Activated CD8-positive, alpha-beta memory T cell treated with anti-CD3 and anti-CD28 coated beads, Interleukin-2, amount 10 ng/mL, durations not matched to agents 7 days and 5 days (primary cell): ENCODE results near the gene UTS2R. TPM values are rescaled to one million over a fixed set of nuclear protein-coding genes. Genes with fewer than 3 reads are reported as not detected.
"Not testable (repeated sequence)": the region's sequence is repeated elsewhere in the genome, so short reads cannot be mapped to it uniquely, and the experiment has no call there.

Source experiments
- ATAC-seq: fragments of 150-1000 bp; cut with Tn5 transposase; one replicate; pipeline ENCODE4 v1.10.0; 2021; ENCODE audit warnings: moderate library complexity
- CTCF ChIA-PET: fragments of 350-600 bp; sonication (Branson Sonifier 250); formaldehyde crosslinking; loops from one replicate; lab custom pipeline; 2021; ENCODE audit warnings: antibody characterized with exemption; lab: Charles Lee
- DNase-seq: peaks from one replicate; pipeline ENCODE4 v3.0.0-alpha.2; 2020
- H3K27ac Mint-ChIP-seq: one replicate; pipeline ENCODE4 v1.8.0; 2021; ENCODE audit warnings: mild to moderate bottlenecking, mixed read lengths
- H3K27me3 Mint-ChIP-seq: one replicate; pipeline ENCODE4 v1.8.0; 2021; ENCODE audit warnings: mixed read lengths
- H3K36me3 Mint-ChIP-seq: one replicate; pipeline ENCODE4 v1.8.0; 2021; ENCODE audit warnings: mild to moderate bottlenecking, mixed read lengths
- H3K4me1 Mint-ChIP-seq: one replicate; pipeline ENCODE4 v1.8.0; 2021; ENCODE audit warnings: mixed read lengths
- H3K4me3 Mint-ChIP-seq: one replicate; pipeline ENCODE4 v1.8.0; 2021; ENCODE audit warnings: mild to moderate bottlenecking, moderate library complexity, mixed read lengths
- H3K9me3 Mint-ChIP-seq: one replicate; pipeline ENCODE4 v1.8.0; 2022; ENCODE audit warnings: low read depth, mixed read lengths
- total RNA-seq, 2 experiments: library from RNA; stranded (reverse); gene quantifications; one replicate each; pipeline ENCODE4 v1.2.3, GENCODE V29; 2021

Gene UTS2R
- total RNA-seq, 2 experiments from 2014 or later, result 0.16 TPM; not detected in 1

DNA sequence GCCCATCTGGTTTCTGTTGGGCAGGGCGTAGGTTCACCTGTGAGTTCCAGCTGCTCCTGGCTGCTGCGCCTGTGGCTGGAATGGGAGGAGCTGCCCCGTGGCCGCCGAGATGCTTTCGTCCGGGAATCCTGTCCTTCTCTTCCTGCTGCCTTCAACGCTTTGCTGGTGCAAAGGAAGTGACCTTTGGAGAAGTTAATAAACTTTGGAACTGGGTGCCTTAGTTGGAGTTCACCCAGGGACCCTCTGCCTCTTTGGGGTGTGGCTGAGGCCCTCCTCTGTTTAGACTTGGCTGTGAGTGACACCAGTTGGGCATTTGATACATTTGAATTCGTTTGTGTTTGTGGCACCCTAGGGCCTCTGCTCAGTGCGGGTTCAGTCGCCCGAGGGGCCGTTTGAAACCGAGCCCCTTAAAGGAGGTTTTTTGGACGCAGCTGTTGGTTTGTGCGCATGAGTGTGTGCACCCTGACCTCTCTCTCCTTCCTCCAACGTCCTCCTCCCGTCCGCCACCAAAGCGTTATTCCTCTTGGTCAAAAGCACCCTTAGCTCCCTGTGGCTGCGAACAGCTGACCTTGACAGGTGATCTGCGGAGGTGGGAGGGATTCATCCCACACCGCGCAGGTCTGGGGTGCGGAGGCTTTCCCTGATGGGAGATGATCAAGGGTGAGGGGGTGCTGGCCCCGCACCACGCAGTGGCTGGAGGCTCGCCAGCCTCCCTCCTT, 29.0 kb upstream of the UTS2R start:
- no peaks in the 10 kb centered on the region for H3K9me3 Mint-ChIP-seq

DNA sequence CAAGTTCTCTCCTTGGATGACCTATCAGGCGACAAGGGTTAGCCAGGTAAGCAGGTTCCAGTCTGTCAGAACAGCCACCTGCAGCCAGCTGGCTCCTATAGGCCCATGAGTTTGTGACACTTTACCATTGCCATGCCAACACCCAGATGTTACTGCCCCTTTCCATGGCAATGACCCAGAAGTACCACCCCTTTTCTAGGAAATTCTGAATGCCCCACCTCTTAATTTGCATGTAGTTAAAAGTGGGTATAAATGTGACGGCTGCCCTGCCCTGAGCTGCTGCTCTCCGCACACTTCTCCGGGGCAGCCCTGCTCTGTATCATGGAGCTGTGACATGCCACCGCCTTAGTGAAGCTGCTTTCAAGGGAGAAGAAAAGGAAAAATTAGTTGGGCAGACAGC, 28.0 kb upstream of the UTS2R start:
- H3K27ac Mint-ChIP-seq, result no peak overlapping the region
- no peaks in the 10 kb centered on the region for H3K9me3 Mint-ChIP-seq
- peaks cover 12% of the 10 kb centered on the region for H3K27me3 Mint-ChIP-seq
- peaks cover 6% of the 10 kb centered on the region for H3K4me1 Mint-ChIP-seq
- CTCF ChIA-PET, result no interaction called here
- no peak overlapping the region for H3K4me3 Mint-ChIP-seq
- DNase-seq (no peak), ATAC-seq (no peak)
- H3K36me3 Mint-ChIP-seq, result no peaks in the 10 kb centered on the region

More for the DNA sequence above, 29.0 kb upstream of the UTS2R start:
- H3K4me1 Mint-ChIP-seq, result peaks cover 6% of the 10 kb centered on the region
- H3K4me3 Mint-ChIP-seq, result no peak overlapping the region
- no peak for ATAC-seq
- H3K27ac Mint-ChIP-seq, result no peak overlapping the region
- CTCF ChIA-PET, result no interaction called here
- no peaks in the 10 kb centered on the region for H3K36me3 Mint-ChIP-seq
- DNase-seq, result no peak
- peaks cover 12% of the 10 kb centered on the region for H3K27me3 Mint-ChIP-seq

DNA sequence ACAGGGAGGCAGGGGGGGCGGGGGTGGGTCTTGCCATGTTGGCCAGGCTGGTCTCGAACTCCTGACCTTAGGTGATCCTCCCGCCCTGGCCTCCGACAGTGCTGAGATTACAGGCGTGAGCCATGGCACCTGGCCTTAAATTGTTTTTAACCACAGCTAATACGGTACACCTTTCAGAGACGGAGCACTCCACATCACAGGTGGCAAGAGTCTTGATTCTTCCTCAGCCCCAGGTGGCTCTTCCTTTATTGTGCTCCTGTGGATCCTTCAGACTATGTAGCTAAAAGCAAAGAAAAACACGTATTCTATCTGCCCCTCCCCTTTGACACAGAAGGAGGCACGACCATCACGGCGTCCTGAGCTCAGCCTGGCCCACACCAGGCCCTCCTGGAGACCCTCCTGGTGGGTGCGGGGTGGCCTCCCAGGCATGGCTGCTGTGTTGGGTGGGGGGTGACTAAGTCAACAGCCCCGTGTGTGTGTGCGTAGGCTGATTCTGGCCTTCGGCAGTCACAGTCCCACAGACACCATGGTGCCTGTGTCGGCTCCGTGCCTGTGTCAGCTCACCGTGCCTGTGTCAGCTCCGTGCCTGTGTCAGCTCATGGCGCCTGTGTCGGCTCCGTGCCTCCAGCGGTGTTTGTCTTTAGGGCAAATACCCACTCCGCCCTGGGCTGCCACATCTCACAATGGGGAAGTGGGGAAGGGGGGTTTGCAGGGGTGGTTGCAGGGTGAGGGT, 27.2 kb upstream of the UTS2R start:
- Mint-ChIP-seq H3K9me3 (no peaks in the 10 kb centered on the region), H3K36me3 (no peaks in the 10 kb centered on the region), H3K27me3 (peaks cover 18% of the 10 kb centered on the region), H3K4me3 (no peak overlapping the region), H3K27ac (no peak overlapping the region), H3K4me1 (peaks cover 6% of the 10 kb centered on the region)
- DNase-seq, result no peak
- no peak for ATAC-seq
- CTCF ChIA-PET, result interaction anchor here (1.4 kb wide), 1 partner anchor 23 kb away, joined by 3 read pairs; no protein-coding TSS in a partner anchor

DNA sequence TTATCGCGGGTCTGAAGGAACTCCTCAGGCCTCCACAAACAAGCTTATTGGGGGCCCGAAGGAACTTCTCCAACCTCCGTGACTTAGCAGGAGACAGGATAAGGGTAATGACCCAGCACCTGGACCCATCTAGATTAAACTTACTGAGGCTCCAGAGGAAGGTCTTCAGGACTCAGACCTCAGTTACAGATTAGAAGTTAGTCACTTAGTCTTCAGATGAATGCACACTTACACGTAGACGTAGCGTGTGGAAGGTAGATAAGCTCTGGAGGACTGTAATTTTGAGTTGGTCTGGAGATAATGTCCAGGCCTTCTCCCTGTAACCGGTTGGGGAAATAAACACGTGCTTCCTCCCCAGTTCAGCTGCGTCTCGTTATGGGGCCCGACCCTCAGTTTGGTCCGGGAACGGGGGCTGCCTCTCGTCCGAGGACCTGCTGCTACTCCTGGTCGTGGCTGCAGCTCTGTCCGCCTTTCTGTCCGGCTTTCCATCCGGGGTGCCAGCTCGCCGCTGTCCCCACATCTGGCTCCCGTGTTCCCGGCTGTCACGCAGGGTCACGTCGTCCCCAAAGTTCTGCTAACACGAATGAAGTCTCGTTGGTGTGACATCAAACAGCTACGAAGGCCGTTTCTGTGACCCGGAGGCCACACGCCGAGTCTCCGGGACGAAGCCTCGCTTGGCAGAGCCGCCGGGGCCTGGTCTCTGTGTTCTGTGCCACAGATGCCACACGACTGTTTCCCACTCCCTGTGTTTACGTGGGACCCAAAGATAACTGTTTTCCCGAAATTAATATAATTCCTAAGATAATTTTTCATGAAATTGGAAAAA, 26.2 kb upstream of the UTS2R start:
- DNase-seq (no peak), ATAC-seq (no peak)
- H3K36me3 Mint-ChIP-seq, result no peaks in the 10 kb centered on the region
- CTCF ChIA-PET, result interaction anchor here (1.0 to 1.4 kb wide), 2 partner anchors 24 to 109 kb away, joined by 3 read pairs; no protein-coding TSS in a partner anchor
- H3K9me3 Mint-ChIP-seq, result no peaks in the 10 kb centered on the region
- H3K27me3 Mint-ChIP-seq, result peaks cover 21% of the 10 kb centered on the region
- no peak overlapping the region for H3K27ac Mint-ChIP-seq
- peaks cover 6% of the 10 kb centered on the region for H3K4me1 Mint-ChIP-seq
- no peak overlapping the region for H3K4me3 Mint-ChIP-seq

DNA sequence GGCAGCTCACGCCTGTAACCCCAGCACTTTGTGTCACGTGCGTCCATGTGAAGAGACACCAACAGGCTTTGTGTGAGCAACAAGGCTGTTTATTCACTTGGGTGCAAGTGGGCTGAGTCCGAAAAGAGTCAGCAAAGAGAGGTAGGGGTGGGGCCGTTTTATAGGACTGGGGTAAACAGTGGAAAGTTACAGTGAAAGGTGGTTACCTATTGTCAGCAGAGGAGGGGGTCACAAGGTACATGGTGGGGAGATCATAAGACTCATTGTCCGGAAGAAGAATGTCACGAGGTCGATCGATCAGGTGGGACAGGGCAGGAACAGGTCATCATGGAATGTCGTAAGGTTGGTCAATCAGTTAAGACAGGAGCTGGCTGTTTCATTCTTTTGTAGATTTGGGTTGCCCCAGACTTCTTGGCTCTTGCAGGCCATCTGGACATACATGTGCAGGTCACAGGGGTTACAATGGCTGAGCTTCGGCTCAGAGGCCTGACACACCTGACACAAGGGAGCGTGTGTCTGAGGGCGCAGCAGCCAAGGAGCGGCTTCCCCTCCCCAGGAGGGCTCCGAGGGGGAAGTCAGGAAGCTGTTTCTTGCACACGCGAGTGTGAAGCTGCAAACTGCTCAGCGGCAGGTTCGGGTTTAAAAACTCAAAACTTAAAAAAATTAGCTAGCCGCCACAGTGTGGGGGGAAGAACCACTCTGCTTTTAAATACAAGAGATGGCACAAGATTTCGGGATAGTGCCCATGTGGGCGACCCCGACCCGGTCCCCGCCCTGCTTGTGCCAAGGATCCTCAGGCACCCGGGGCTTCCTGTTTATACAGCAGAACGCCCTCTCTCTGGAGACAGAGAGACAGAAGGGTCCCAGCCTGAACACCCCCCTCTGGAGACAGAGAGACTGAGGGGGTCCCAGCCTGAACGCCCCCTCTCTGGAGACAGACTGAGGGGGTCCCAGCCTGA, 24.9 kb upstream of the UTS2R start:
- Mint-ChIP-seq H3K27me3 (peaks cover 21% of the 10 kb centered on the region), H3K36me3 (no peaks in the 10 kb centered on the region), H3K9me3 (no peaks in the 10 kb centered on the region), H3K4me3 (no peak overlapping the region), H3K27ac (no peak overlapping the region), H3K4me1 (peaks cover 13% of the 10 kb centered on the region)
- DNase-seq (no peak), ATAC-seq (no peak)
- CTCF ChIA-PET, result interaction anchor here (1.0 kb wide), 1 partner anchor 110 kb away, joined by 3 read pairs; no protein-coding TSS in a partner anchor

DNA sequence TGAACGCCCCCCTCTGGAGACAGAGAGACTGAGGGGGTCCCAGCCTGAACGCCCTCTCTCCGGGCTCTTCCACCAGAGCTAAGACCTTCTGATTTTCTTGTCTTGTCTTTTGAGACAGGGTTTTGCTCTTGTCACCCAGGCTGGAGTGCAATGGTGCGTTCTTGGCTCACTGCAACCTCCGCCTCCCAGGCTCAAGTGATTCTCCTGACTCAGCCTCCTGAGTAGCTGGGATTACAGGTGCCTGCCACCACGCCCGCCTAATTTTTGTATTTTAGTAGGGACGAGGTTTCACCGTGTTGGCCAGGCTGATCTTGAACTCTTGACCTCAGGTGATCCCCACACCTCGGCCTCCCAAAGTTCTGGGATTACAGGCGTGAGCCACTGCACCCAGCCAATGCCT, 23.6 kb upstream of the UTS2R start:
- H3K4me1 Mint-ChIP-seq, result peaks cover 18% of the 10 kb centered on the region
- ATAC-seq, H3K27ac Mint-ChIP-seq, DNase-seq, H3K4me3 Mint-ChIP-seq, H3K36me3 Mint-ChIP-seq, H3K9me3 Mint-ChIP-seq: not testable (repeated sequence)
- CTCF ChIA-PET, result interaction anchor here (0.6 kb wide), 1 partner anchor 112 kb away, joined by 3 read pairs; no protein-coding TSS in a partner anchor
- peaks cover 20% of the 10 kb centered on the region for H3K27me3 Mint-ChIP-seq

DNA sequence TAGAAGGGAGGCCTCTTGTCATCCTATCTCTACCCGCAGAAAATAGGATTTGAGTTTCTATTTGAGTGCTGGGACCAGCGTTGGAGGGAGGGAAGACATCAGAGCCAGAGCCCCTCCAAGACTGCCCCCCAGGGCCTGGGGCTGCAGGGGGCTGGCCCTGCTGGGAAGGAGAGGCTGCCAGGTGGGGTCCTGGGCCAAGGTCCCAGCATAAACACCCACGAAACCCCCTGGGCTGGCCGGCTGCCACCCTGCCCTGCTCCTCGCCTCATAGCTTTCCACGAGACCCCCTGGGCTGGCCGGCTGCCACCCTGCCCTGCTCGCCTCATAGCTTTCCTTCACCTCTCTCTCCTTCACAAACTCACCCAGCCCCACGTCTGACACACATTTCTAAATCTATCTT, 23.1 kb upstream of the UTS2R start:
- CTCF ChIA-PET, result interaction anchor here (1.0 to 2.9 kb wide), 2 partner anchors 15 to 66 kb away, joined by 3 to 16 read pairs; no protein-coding TSS in a partner anchor
- Mint-ChIP-seq H3K27me3 (peaks cover 18% of the 10 kb centered on the region), H3K27ac (no peak overlapping the region), H3K9me3 (no peaks in the 10 kb centered on the region), H3K4me3 (no peak overlapping the region), H3K36me3 (no peaks in the 10 kb centered on the region), H3K4me1 (peaks cover 18% of the 10 kb centered on the region)
- ATAC-seq (no peak), DNase-seq (no peak)

DNA sequence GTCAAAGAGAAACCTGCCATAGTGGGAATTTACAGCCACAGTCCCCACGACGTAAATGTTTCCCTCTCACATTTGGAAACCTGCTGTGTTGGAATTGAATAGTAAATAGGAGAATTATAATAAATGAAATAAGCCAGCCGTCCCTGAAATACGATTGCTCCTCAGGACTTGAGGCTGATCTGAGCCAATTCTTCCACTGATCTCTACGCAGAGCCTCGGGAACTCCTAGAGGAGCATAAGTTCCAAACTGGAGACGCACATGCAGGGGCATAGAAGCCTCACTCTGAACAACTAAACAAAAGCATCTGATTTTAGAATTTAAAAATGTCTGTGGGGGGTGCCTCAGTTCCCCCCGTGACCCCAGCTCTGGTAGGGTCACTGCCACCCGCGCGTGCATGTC, 22.7 kb upstream of the UTS2R start:
- Mint-ChIP-seq H3K27me3 (peaks cover 18% of the 10 kb centered on the region), H3K9me3 (no peaks in the 10 kb centered on the region), H3K36me3 (no peaks in the 10 kb centered on the region), H3K27ac (no peak overlapping the region), H3K4me3 (no peak overlapping the region), H3K4me1 (peaks cover 18% of the 10 kb centered on the region)
- DNase-seq, result no peak
- no peak for ATAC-seq
- CTCF ChIA-PET, result interaction anchor here (1.0 to 2.9 kb wide), 3 partner anchors 15 to 66 kb away, joined by 3 to 16 read pairs (median 8); no protein-coding TSS in a partner anchor

DNA sequence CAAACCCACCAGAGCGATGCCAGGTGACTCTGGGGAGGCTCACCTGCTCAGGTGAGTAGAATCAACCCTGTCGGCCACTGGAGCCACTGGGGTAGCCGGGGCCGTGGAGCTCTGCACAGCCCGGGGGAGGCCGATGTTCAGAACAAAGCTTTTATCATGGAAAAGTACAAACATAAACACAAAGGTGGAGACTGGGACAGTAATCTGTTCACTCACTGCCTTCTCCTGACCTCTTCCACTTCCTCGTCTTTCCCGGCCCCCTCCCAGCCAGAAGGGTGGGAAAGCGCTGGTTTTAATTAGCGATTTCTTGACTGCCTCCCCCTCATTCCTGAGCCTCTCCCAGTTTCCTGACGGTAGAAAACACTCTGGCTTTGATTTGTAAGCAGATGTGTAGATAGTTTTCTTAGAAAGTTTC, 22.3 kb upstream of the UTS2R start:
- DNase-seq (no peak), ATAC-seq (no peak)
- Mint-ChIP-seq H3K27me3 (peaks cover 18% of the 10 kb centered on the region), H3K27ac (no peak overlapping the region), H3K36me3 (no peaks in the 10 kb centered on the region), H3K4me1 (peaks cover 18% of the 10 kb centered on the region), H3K4me3 (no peak overlapping the region), H3K9me3 (no peaks in the 10 kb centered on the region)
- CTCF ChIA-PET, result interaction anchor here (0.8 to 2.9 kb wide), 11 partner anchors 15 to 113 kb away, joined by 3 to 16 read pairs (median 5); partner anchors contain the start of genes HEXD and SECTM1

DNA sequence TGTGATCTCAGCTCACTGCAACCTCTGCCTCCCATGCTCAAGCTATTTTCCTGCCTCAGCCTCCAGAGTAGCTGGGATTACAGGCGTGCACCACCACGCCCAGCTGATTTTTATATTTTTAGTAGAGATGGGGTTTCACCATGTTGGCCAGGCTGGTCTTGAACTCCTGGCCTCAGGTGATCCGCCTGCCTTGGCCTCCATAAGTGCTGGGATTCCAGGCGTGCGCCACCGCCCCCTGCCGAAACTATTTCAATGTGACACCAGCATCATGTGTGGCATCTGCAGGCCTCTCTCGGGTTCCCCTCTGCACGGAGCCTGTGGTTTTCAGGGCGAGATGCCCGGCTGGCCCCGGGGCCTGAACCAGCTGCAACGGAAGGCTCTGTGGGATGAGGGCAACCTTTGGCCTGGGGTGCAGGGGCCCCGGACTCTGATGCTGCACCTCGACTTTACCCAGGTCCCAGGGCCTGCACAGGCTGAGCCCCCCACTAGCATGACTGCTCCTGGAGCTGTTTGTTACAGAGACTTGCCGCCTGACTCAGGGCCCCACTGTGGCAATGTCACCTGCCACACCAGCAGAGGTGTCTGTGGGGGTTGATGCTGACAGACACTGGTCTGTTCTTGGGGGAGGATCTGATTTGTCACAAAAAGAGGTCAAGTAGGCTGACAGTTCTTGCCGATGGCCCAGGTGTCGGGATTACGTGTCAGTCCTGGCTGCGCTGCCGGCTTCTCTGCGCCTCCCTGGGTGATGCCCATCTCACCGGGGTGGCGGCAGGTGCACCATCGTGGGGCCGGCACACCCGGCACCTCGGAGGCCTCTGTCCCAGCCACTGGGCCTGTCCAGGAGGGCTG, 21.2 kb upstream of the UTS2R start:
- no peak overlapping the region for H3K27ac Mint-ChIP-seq
- H3K4me1 Mint-ChIP-seq, result peaks cover 18% of the 10 kb centered on the region
- H3K9me3 Mint-ChIP-seq, result no peaks in the 10 kb centered on the region
- ATAC-seq, result peak; percentile 48
- H3K36me3 Mint-ChIP-seq, result no peaks in the 10 kb centered on the region
- H3K27me3 Mint-ChIP-seq, result peaks cover 18% of the 10 kb centered on the region
- CTCF ChIA-PET, result interaction anchor here (0.8 to 2.9 kb wide), 21 partner anchors 13 to 320 kb away, joined by 3 to 16 read pairs (median 4); partner anchors contain the start of genes HEXD and SECTM1
- no peak overlapping the region for H3K4me3 Mint-ChIP-seq
- DNase-seq, result peak; percentile 64

DNA sequence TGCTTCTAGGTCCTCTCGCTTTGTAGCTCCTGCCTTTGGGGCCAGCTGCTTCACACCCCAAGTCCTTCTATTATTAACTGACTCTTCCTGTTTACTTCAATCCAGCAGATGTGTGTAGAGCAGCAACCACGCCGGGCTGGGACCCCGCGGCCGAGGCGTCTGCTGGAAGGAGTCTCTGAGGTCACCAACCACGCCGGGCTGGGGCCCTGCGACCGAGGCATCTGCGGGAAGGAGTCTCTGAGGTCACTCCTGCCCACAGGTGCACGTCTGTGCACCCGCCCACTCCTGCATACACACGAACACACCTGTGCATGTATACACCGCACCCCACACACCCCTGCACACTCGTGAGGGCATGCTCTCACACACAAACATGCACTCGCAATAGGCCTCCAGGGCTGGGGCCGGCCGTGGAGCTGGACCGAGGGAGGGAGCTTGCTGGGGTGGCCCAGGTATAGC, 20.3 kb upstream of the UTS2R start:
- no peak for ATAC-seq
- H3K9me3 Mint-ChIP-seq, result no peaks in the 10 kb centered on the region
- DNase-seq, result no peak
- H3K27ac Mint-ChIP-seq, result no peak overlapping the region
- H3K4me1 Mint-ChIP-seq, result peaks cover 18% of the 10 kb centered on the region
- peaks cover 20% of the 10 kb centered on the region for H3K27me3 Mint-ChIP-seq
- CTCF ChIA-PET, result interaction anchor here (0.9 to 2.9 kb wide), 16 partner anchors 13 to 321 kb away, joined by 3 to 16 read pairs (median 4); partner anchors contain the start of genes HEXD and SECTM1
- no peak overlapping the region for H3K4me3 Mint-ChIP-seq
- H3K36me3 Mint-ChIP-seq, result no peaks in the 10 kb centered on the region
